HG02642 (cell line): ENCODE results near the gene ANO4.
"Not testable (repeated sequence)": the region's sequence is repeated elsewhere in the genome, so short reads cannot be mapped to it uniquely, and the experiment has no call there.

Experiments used
- ATAC-seq: cut with Tn5 transposase; IDR thresholded peaks from one replicate; pipeline ENCODE4 v1.9.1; 2021; ENCODE audit warnings: mild to moderate bottlenecking; ENCODE audit not compliant: unreplicated experiment, poor library complexity

The ANO4 gene

GRCh38 chr12:100982511-100983183, 188.1 kb downstream of the ANO4 start:
- ATAC-seq, result no peak

GRCh38 chr12:100984796-100985195, 190.2 kb downstream of the ANO4 start:
- no peak for ATAC-seq

- ATAC-seq, result no peak
These were observed 192.3 kb downstream of the ANO4 start for GRCh38 chr12:100986595-100987547.

GRCh38 chr12:100987552-100988521, 193.3 kb downstream of the ANO4 start:
- peak; percentile 95 for ATAC-seq

- ATAC-seq, result not testable (repeated sequence)
These were observed 194.9 kb downstream of the ANO4 start for GRCh38 chr12:100989509-100989908.

- ATAC-seq, result no peak
These were observed 196.5 kb downstream of the ANO4 start for GRCh38 chr12:100991102-100991501.

- ATAC-seq, result no peak
These were observed 197.6 kb downstream of the ANO4 start for GRCh38 chr12:100992194-100992593.

GRCh38 chr12:100993916-100994450, 199.4 kb downstream of the ANO4 start:
- ATAC-seq, result no peak

- ATAC-seq, result peak; percentile 76
These were observed 200.6 kb downstream of the ANO4 start for GRCh38 chr12:100995201-100995600.

- ATAC-seq, result peak; percentile 71
These were observed 201.2 kb downstream of the ANO4 start for GRCh38 chr12:100995771-100996170.

GRCh38 chr12:101001669-101002068, 207.1 kb downstream of the ANO4 start:
- peak; percentile 77 for ATAC-seq

GRCh38 chr12:101002696-101003419, 208.3 kb downstream of the ANO4 start:
- ATAC-seq, result no peak

GRCh38 chr12:101004898-101005297, 210.3 kb downstream of the ANO4 start:
- ATAC-seq, result no peak

- no peak for ATAC-seq
These were observed 214.7 kb downstream of the ANO4 start for GRCh38 chr12:101009274-101009673.

GRCh38 chr12:101010896-101011295, 216.3 kb downstream of the ANO4 start:
- ATAC-seq, result no peak

- ATAC-seq, result no peak
These were observed 219.4 kb downstream of the ANO4 start for GRCh38 chr12:101013993-101014392.

- no peak for ATAC-seq
These were observed 220.5 kb downstream of the ANO4 start for GRCh38 chr12:101015044-101015443.

- ATAC-seq, result no peak
These were observed 224.0 kb downstream of the ANO4 start for GRCh38 chr12:101018540-101018939.

- ATAC-seq, result no peak
These were observed 224.6 kb downstream of the ANO4 start for GRCh38 chr12:101019201-101019600.
